ENCODE results near the gene C17orf100. TPM values are rescaled to one million over a fixed set of nuclear protein-coding genes. Genes with fewer than 3 reads are reported as not detected.
A peak's percentile ranks its signal among the peaks of the same experiment; 100 is the strongest.
"Not testable (repeated sequence)": the region's sequence is repeated elsewhere in the genome, so short reads cannot be mapped to it uniquely, and the experiment has no call there.

The C17orf100 gene
- total RNA-seq, 1 donor from 2014 or later = 0.13 TPM

- DNase-seq (ENCODE audit: low read depth in 2 of 2) = no peak
Measured at GRCh38 chr17:6690641-6691040, 39.1 kb downstream of the C17orf100 start.

GRCh38 chr17:6691546-6691945 lies 40.0 kb downstream of the C17orf100 start:
- no peak for DNase-seq (ENCODE audit: low read depth in 2 of 2)

- DNase-seq (ENCODE audit: low read depth in 2 of 2) = not testable (repeated sequence)
Measured at GRCh38 chr17:6691958-6692357, 40.4 kb downstream of the C17orf100 start.

DNA sequence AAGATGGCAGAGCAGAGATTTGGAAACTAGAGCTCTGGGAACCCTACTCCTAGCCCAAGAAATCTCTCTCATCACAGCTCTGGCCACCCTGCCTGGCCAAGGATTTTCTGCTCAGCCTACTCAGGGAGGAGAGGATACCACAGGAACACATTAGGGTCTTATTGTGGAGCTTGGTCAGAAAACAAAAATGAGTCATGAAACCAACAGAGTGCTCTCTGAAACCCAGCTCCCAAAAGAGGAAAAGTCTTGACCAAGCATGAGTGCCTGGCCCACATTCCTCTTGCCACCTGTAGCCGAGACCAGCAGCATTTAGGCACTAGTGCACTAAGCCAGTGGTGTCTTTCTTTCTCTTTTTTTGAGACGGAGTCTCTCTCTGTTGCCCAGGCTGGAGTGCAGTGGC lies 43.5 kb downstream of the C17orf100 start:
- DNase-seq (ENCODE audit: low read depth in 2 of 2) = no peak

DNA sequence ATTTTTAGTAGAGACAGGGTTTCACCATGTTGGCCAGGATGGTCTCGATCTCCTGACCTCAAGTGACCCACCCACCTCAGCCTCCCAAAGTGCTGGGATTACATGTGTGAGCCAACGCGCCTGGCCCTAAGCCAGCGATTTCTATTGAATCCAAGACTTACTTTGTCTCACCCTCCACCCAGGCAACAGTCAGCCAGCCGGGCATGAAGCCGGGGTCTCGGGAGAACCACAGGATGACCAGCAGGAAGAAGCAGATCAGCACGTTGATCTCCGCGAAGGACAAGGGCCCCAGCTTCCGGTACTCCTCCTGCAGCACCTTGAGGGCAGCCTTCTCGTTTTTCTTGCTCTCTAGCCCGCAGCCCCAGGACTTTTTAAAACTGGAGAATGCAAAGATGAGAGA lies 44.0 kb downstream of the C17orf100 start:
- no peak for DNase-seq (ENCODE audit: low read depth in 2 of 2)

DNA sequence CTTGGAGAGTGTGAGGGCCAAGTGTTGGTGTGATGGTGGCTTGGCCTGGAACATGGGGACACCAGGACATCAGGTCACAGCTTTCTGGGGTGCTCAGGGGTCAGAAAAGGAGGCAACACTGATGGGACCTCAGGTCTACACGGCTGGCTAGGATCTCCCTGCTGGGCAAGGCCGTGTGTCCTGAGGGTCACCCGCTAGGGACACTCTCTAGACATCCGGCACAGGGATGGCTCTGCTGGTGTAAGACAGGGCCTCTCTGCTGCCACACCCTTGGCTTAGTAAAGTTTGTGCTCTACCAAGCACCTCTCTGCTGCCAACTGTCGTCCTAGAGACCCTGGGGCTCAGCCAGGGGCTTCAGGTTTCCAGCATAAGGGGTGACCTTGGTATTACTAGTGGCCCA lies 45.3 kb downstream of the C17orf100 start:
- no peak for DNase-seq (ENCODE audit: low read depth in 2 of 2)

- DNase-seq (ENCODE audit: low read depth in 2 of 2) = no peak
Measured at GRCh38 chr17:6698004-6698403, 46.4 kb downstream of the C17orf100 start.

- DNase-seq (ENCODE audit: low read depth in 2 of 2) = no peak
Measured at GRCh38 chr17:6699997-6700947, 48.7 kb downstream of the C17orf100 start.

GRCh38 chr17:6700948-6701307 lies 49.4 kb downstream of the C17orf100 start:
- no peak for DNase-seq (ENCODE audit: low read depth in 2 of 2)

- peak in 1 of 2 donors; percentile 17 for DNase-seq (ENCODE audit: low read depth in 2 of 2)
Measured at GRCh38 chr17:6701719-6702118, 50.2 kb downstream of the C17orf100 start.

GRCh38 chr17:6702567-6703215 lies 51.1 kb downstream of the C17orf100 start:
- no peak for DNase-seq (ENCODE audit: low read depth in 2 of 2)

Other genes with a start within 250 kb of the C17orf100 start
- gene AIPL1, start 216.6 kb upstream of the C17orf100 start, total RNA-seq = not detected in 2 replicates
- 8.2 and 21.7 TPM in 2 replicates for gene PIMREG, start 207.3 kb upstream of the C17orf100 start, total RNA-seq
- 0.13 and 0.26 TPM in 2 replicates for gene PITPNM3, start 95.2 kb upstream of the C17orf100 start, total RNA-seq
- gene KIAA0753, start 11.1 kb upstream of the C17orf100 start, total RNA-seq = 7.2 and 8.2 TPM in 2 replicates
- gene TXNDC17, start 10.7 kb upstream of the C17orf100 start, total RNA-seq = 74.2 and 85.4 TPM in 2 replicates
- 6.8 and 8.5 TPM in 2 replicates for gene MED31, start 157 bp upstream of the C17orf100 start, total RNA-seq
- gene SLC13A5, start 61.6 kb downstream of the C17orf100 start, total RNA-seq = 0.26 and 0.38 TPM in 2 replicates
- 1.5 and 4.7 TPM in 2 replicates for gene XAF1, start 104.3 kb downstream of the C17orf100 start, total RNA-seq
- gene FBXO39, start 124.5 kb downstream of the C17orf100 start, total RNA-seq = 11.6 and 34.6 TPM in 2 replicates
- not detected in 2 replicates for gene TEKT1, start 180.0 kb downstream of the C17orf100 start, total RNA-seq